RKO (cell line): ENCODE results near the gene KANK2.
"Not testable (repeated sequence)": the region's sequence is repeated elsewhere in the genome, so short reads cannot be mapped to it uniquely, and the experiment has no call there.

Source experiments
- DNase-seq: peaks from one replicate; pipeline ENCODE4 v3.0.0-alpha.2; 2016; ENCODE audit warnings: low spot score

KANK2 gene

DNA sequence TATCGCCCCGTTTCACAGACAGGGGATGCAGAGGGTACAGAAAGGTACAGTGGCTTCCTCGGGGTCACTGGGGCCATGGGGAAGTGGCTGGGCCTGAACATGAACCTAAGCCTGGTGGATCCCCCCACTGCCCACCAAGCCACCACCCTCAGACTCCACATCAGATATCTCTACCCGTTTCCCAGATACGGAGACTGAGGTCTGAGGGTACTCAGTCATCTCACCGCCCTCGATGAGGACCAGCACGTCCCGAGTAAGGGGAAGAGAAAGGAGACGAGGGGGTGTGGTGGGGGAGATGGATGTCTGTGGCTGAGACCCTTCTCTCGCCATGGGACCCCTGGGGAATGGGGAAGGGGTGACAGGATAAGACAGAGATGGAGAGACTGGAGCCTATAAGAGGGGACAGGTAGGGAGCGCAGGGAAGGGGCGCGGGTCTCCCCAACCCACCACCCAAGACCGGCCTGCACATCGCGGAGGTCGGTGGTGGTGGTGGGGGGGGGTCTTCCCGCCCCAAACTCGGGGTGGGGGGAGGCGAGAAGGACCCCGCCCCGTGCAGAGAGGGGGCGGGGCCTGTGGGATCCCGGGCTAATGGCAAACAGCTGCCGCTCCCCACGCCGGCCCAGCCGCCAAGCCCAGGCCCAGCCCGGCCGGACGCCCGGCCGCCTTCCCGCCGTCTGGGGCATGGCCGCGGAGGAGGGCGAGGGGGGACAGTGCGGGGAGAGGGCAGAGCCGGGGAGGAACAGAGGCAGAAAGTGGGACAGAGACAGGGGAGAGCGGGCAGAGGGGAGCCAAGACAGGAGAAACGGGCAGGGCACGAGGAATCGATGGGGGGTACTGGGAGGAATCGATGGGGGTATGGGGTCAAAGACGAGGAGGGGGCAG lies 698 bp downstream of the KANK2 start:
- no peak for DNase-seq

DNA sequence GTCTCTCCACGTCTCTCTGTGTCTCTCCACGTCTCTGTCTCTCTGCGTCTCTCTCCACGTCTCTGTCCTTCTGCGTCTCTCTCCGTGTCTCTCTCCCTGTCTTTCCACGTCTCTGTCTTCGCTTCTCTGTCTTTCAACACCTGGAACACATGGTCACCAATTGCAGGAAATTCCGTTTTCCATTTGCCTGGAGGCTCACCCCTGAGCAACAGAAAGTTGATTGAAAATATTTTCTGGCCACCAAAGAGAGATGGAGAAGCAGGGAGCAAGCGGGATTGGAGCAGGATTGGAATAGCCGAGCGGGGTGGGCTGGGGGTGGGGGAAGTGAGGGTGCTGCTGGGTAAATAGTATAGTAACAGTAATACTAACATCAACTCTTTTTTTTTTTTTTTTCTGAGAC lies 1.7 kb downstream of the KANK2 start:
- no peak for DNase-seq

DNA sequence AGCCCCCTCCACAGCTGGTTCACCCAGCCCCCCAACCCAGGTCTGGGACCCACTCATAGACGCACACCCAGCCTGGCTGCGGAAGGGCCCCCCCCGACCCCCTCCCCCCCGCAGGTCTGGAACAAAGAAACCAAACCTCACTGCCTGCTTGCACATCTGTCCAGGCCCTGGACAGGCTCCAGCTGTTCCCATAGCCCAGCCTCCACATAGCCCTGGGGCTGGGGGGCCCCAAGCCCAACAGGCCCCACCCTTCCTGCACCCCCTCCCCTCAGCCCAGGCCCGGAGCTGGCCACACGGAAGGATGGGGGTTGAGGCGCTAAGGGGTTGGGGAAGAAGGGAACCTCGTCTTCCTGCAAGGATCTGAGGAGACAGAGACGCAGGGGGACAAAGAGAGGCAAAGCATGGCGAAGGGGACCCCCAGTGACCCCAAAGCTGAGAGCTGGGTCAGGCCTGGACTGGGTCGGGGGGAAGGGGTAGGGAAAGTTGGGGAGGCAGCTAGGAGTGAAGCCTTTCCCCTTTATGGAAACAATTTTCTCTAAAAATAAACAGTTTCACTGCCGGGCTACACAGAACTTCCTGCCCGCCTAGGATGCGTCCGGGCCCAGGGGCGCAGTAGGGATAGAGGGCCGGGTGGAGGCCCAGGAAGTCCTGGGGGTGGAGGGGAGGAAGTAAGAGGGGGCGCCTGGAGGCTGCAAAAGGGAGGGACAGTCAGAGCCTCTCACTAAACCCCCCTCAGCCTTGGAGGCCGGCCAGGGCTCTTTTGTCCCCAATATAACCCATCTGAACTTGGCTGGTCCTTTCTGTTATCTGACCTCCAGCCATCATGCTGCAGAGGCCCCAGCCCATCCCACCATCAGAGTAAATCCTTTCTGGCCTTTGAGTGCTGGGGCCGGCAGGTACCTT lies 2.4 kb downstream of the KANK2 start:
- DNase-seq, result no peak

DNA sequence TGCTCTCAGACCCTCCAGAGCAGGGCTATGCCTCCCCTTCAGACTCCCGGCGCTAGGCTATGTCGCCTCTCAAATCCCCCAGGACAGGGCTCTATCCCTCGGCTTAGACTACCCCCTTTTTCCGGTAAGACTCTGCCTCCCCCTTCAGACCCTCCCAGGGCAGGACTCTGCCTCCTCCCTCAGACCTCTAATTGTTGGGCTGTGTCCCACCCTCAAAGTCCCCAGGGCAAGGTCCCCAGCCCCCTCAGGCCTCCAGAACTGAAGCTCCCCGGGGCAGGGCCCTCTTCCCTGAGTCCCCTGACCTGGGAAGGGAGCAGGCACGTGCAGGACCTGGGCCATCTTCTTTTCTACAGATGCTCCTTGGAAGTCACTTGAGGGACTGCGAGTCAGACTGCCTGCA lies 3.2 kb downstream of the KANK2 start:
- DNase-seq, result no peak

- no peak for DNase-seq
Observed at GRCh38 chr19:11192957-11193939, 4.1 kb downstream of the KANK2 start.

DNA sequence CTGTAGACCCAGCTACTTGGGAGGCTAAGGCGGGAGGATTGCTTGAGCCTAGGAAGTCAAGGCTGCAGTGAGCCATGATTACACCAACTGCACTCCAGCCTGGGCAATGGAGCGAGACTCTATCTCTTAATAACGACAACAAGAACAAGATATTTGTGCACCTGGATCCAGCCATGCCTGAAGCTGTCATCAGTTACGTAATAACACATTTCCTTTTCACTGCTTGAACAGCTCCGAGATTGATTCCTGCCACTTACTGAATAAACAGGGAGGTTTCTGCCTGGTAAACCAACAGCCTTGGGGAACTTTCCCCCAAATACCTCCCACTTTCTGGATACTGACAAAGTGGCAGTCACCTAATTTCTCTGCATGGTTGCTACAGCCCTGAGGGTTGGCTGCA lies 5.4 kb downstream of the KANK2 start:
- DNase-seq, result no peak

DNA sequence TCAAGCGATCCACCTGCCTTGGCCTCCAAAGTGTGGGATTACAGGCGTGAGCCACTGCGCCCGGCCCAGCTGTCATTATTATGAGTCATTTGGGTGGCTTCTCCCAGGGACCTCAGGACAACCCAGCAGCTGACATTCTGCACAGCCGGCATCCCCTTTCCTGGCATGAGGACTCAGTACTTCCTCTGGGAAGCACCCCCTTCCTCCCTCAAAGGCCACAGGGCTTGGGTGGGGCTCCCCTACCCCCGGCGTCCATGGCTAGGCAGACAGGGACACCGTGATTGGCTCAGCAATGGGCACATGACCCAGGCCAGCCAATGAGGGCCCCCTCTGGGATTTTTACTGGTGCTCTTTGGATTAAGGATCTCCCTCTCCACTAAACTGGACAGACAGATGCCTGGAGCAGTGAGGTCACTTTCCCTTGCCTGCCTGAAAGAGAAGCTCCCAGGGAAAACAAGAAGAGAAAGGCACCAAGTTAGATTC lies 6.0 kb downstream of the KANK2 start:
- DNase-seq, result peak; percentile 55

DNA sequence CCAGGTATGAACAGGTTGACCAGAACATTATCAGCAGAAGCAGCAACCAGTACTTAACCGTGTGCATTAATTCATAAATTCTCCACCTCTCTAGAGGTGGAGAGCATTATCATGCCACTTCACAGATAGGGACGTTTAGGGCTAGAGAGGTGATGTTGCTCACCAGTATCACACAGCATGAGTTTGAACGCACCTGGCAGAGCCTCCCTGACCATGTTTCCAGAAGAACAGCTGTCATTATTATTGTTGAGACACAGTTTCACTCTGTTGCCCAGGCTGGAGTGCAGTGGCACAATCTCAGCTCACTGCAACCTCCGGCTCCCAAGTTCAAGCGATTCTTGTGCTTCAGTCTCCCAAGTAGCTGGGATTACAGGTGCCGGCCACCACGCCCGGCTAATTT lies 6.8 kb downstream of the KANK2 start:
- no peak for DNase-seq

DNA sequence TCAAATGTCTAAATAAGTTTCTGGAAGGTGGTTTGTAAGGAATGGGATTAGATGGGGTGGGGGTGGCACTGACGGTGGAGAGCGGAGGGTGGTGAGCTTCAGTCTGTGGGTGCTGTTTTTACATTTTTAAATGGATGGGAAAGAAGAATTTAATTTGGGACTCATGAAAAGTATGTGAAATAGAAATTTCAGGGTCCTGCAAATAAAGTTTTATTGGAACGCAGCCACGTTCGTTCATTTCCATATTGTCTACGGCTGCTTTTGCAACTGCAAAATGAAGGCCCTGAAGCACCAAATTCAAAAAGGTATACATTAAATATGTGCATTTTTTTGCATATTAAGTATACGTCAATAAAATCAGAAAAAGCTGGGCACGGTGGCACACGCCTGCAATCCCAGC lies 9.9 kb downstream of the KANK2 start:
- DNase-seq, result no peak

DNA sequence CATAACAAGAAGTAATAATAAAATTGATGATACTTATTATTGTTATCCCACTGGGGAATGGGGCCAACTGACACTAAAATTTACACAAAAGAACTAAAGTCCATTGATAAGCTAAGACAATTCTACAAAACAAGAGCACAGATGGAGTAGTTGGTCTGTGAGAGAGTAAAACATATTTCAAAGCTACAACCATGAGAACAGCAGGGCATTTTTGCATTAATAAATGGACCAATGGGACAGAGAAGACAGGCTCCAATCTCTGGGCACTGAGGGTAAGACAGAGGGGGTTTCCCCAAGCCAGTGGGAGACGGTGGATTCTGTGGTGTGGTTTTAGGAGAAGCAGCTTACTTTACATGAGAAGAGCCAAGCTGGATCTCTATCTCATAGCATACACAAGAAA lies 14.4 kb downstream of the KANK2 start:
- no peak for DNase-seq

GRCh38 chr19:11181488-11181887 lies 15.9 kb downstream of the KANK2 start:
- no peak for DNase-seq

DNA sequence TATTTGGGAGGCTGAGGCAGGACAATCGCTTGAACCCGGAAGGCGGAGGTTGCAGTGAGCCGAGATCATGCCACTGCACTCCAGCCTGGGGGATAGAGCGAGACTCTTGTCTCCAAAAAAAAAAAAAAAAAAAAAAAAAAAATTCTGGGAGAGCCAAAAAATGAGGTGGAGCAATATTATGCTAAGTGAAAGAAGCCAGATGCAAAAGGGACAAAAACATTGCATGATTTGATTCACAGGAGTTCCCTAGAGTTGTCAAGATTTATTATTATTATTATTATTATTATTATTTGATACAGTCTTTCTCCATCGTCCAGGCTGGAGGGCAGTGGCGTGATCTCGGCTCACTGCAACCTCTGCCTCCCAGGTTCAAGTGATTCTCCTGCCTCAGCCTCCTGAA lies 16.4 kb downstream of the KANK2 start:
- DNase-seq, result not testable (repeated sequence)

DNA sequence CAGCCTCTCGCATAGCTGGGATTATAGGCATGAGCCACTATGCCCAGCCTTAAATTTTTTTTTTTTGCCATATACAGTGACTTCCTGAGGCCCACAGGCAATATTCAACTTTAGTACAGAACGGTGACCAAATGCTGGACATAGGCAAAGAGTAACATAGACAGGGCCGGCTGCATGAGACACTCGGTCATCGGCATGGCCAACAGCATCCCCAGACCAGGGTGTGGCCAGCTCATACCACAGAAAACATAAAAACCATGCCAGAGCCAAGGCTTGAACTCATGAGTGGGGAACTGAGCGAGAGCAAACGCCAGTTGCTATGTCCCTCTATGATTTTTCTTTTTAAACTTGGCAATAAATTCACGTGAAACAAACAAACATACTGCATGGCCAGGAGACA lies 17.0 kb downstream of the KANK2 start:
- no peak for DNase-seq

DNA sequence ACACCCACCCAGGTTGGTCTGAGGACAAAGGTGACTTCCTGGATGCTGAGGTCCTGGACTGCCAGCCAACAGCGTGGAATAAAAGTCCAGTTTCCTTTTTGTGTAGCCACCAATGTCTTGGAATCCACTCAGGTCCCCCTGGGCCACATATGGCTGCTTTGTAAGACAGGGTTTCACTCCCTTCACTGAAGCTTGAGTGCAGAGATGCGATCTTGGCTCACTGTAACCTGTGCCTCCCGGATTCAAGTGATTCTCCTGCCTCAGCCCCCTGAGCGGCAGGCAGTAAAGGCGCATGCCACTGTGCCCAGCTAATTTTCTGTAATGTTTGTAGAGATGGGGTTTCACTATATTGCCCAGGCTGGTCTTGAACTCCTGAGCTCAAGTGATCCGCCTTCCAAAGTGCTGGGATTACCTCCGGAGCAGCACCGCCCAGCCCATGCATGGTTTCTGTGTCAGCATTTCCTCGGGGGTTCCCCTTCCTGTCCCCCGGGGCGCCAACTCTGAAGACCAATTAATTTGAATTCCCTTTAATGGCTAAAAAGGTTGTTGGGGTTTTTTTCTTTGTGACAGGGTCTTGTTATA lies 17.5 kb downstream of the KANK2 start:
- no peak for DNase-seq

DNA sequence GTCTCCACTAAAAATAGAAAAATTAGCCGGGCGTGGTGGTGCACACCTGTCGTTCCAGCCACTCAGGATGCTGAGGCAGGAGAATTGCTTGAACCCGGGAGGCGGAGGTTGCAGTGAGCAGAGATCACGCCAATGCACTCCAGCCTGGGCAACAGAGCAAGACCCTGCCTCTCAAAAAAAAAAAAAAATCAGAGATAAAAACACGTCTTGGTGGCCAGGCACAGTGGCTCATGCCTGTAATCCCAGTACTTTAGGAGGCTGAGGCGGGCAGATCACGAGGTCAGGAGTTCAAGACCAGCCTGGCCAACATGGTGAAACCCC lies 18.2 kb downstream of the KANK2 start:
- not testable (repeated sequence) for DNase-seq

DNA sequence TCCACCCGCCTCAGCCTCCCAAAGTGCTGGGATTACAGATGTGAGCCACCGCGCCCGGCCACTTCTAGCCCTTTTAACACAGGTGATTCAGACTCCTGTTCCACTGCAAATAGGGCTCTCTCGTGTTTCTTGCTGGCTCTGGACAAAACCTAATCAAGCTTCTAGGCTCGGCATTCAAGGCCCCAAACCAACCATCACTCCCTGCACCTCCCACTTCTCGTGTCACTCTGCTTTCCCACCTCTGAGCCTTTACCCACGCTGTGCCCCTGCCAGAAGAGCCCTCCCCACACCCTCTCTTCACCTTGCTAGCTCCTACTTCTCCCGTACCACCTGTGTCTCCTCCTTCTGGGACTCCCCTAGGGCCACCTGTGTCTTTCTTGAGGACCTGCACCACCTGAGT lies 19.8 kb downstream of the KANK2 start:
- no peak for DNase-seq

- no peak for DNase-seq
Observed at GRCh38 chr19:11176466-11177193, 20.7 kb downstream of the KANK2 start.

GRCh38 chr19:11175920-11176319 lies 21.4 kb downstream of the KANK2 start:
- no peak for DNase-seq

DNA sequence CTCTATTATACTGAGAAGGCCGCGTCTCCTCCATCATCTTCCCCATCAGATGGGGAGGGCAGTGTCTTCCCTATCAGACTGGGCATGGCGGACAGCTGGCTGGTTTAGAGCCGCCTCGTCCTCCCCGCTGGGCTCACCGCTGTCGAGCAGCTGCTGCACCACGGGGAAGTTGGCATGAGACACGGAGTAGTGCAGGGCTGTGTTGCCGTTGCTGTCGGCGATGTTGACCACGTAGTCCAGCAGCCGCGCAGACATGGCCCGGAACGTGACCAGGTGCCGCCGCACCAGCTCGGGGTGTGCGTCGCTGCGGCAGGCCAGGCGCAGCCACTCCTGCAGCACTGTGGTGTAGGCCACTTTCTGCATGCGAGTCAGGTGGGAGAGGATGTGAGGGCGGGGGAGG lies 23.0 kb downstream of the KANK2 start:
- no peak for DNase-seq

- DNase-seq, result no peak
Observed at GRCh38 chr19:11173516-11174155, 23.7 kb downstream of the KANK2 start.
